ENCODE results near the gene LMBRD1. TPM values are rescaled to one million over a fixed set of nuclear protein-coding genes. Genes with fewer than 3 reads are reported as not detected.
"Not testable (repeated sequence)": the region's sequence is repeated elsewhere in the genome, so short reads cannot be mapped to it uniquely, and the experiment has no call there.

LMBRD1 gene
- total and polyA plus RNA-seq, 2 donors from 2014 or later = 91.3 to 102 TPM

DNA sequence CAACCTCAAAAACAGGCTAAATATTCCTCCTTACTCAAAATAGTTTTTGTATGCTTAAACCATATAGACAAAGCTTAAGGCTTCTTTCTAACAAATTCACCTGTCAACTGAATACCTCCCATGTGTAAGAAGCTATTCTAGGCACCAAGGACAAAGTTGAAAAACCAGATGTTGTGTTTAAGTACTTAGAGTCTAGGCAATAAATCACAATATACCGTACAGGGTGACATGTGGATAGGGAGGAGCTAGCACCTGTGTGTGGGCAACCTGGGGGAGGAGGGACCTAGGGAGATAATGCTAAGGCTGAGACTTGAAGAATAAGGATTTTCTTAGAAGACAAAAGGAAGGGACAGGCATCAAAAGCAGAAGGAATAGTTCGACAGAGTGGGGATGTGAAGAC is 123.5 kb downstream of the LMBRD1 start:
- TF ChIP-seq, protein P1, sequence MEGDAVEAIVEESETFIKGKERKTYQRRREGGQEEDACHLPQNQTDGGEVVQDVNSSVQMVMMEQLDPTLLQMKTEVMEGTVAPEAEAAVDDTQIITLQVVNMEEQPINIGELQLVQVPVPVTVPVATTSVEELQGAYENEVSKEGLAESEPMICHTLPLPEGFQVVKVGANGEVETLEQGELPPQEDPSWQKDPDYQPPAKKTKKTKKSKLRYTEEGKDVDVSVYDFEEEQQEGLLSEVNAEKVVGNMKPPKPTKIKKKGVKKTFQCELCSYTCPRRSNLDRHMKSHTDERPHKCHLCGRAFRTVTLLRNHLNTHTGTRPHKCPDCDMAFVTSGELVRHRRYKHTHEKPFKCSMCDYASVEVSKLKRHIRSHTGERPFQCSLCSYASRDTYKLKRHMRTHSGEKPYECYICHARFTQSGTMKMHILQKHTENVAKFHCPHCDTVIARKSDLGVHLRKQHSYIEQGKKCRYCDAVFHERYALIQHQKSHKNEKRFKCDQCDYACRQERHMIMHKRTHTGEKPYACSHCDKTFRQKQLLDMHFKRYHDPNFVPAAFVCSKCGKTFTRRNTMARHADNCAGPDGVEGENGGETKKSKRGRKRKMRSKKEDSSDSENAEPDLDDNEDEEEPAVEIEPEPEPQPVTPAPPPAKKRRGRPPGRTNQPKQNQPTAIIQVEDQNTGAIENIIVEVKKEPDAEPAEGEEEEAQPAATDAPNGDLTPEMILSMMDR (IDR thresholded peaks at IDR 0.05; ENCODE audit: borderline replicate concordance, extremely low read depth, insufficient read depth) = no peak
- Histone ChIP-seq H3K27me3 (ENCODE audit: control insufficient read depth, insufficient read depth, low read length) (no peaks in the 10 kb centered on the region), H3K9ac (ENCODE audit: low read length in 3 of 3) (no peak overlapping the region), H3K27ac (ENCODE audit: low read depth in 2 of 2, low read length in 2 of 2) (no peak overlapping the region), H3K4me1 (ENCODE audit: control insufficient read depth in 2 of 3, insufficient read depth in 2 of 3, low read depth in 1 of 3, low read length in 3 of 3) (no peaks in the 10 kb centered on the region), H3K9me3 (ENCODE audit: control insufficient read depth in 2 of 3, insufficient read depth in 1 of 3, low read length in 3 of 3) (no peaks in the 10 kb centered on the region), H3K36me3 (ENCODE audit: control insufficient read depth in 2 of 3, insufficient read depth in 3 of 3, low read length in 3 of 3) (peaks cover 2 to 18% (median 3%) of the 10 kb centered on the region in 3 donors), H3K4me3 (ENCODE audit: low read length in 3 of 3) (no peak overlapping the region)
- DNase-seq (peak in 2 of 5 donors; percentile 15 to 18), FAIRE-seq (no peak)
- intact Hi-C loops (cut with DNase I) = no loop called here

DNA sequence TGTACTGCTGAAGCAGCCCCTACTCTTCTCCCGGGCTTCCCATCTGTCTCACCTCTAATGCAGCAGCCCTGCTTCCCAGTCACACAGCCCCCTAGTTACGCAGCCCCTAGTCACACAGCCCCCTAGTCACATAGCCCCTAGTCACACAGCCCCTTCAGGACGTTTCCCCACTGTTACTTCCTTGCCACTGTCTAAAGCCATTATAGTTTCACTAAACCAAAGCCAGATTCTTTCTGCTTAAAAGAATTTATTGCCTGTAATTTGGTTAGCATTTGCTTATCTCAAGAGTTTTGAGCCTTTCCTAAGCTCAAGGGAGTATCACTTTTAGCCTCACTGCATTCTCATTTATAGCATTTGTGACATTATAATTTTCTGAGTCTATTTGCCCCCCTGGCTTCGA is 127.9 kb downstream of the LMBRD1 start:
- DNase-seq (no peak), FAIRE-seq (no peak)
- no peaks in the 10 kb centered on the region for H3K9me3 ChIP-seq (ENCODE audit: control insufficient read depth in 2 of 3, insufficient read depth in 1 of 3, low read length in 3 of 3)
- H3K36me3 ChIP-seq (ENCODE audit: control insufficient read depth in 2 of 3, insufficient read depth in 3 of 3, low read length in 3 of 3) = peaks cover 0 to 12% (median 3%) of the 10 kb centered on the region in 3 donors
- H3K27me3 ChIP-seq (ENCODE audit: control insufficient read depth, insufficient read depth, low read length) = no peaks in the 10 kb centered on the region
- no peak overlapping the region for H3K9ac ChIP-seq (ENCODE audit: low read length in 3 of 3)
- H3K4me3 ChIP-seq (ENCODE audit: low read length in 3 of 3) = no peak overlapping the region
- intact Hi-C loops (cut with DNase I) = no loop called here
- TF ChIP-seq, protein P1 (IDR thresholded peaks at IDR 0.05; ENCODE audit: borderline replicate concordance, extremely low read depth, insufficient read depth) = no peak
- no peaks in the 10 kb centered on the region for H3K4me1 ChIP-seq (ENCODE audit: control insufficient read depth in 2 of 3, insufficient read depth in 2 of 3, low read depth in 1 of 3, low read length in 3 of 3)
- no peak overlapping the region for H3K27ac ChIP-seq (ENCODE audit: low read depth in 2 of 2, low read length in 2 of 2)

DNA sequence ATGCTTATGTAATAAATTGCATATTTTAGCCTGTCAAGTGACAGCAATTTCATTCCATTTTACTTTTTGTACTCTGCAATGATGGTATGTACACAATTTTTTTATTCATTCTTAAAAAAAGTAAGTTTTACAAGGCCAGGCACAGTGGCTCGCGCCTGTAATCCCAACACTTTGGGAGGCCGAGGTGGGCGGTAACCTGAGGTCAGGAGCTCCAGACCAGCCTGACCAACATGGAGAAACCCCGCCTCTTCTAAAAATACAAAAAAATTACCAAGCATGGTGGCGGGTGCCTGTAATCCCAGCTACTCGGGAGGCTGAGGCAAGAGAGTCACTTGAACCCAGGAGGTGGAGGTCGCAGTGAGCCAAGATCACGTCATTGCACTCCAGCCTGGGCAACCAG is 130.0 kb downstream of the LMBRD1 start:
- H3K27me3 ChIP-seq (ENCODE audit: control insufficient read depth, insufficient read depth, low read length); H3K9me3 ChIP-seq (ENCODE audit: control insufficient read depth in 2 of 3, insufficient read depth in 1 of 3, low read length in 3 of 3); H3K9ac ChIP-seq (ENCODE audit: low read length in 3 of 3); H3K4me1 ChIP-seq (ENCODE audit: control insufficient read depth in 2 of 3, insufficient read depth in 2 of 3, low read depth in 1 of 3, low read length in 3 of 3); intact Hi-C loops (cut with DNase I); DNase-seq; H3K27ac ChIP-seq (ENCODE audit: low read depth in 2 of 2, low read length in 2 of 2); FAIRE-seq; H3K36me3 ChIP-seq (ENCODE audit: control insufficient read depth in 2 of 3, insufficient read depth in 3 of 3, low read length in 3 of 3); H3K4me3 ChIP-seq (ENCODE audit: low read length in 3 of 3): not testable (repeated sequence)

DNA sequence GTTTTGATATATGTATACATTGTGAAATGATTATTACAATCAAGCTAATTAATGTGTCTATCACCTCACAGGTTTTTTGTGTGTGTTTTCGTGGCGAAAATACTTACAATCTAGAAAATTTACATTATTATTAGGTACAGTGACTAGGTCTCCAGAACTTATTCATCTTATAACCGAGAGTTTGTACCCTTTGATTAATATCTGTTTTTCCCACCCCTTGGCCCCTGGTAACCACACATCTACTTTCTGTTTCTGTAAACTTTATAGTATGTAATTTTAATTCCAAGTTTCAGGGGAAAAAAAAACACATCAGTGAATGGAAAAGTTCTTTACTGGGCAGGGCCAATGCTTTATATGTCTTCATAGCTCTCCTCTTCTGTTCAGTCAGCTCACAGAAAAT is 131.4 kb downstream of the LMBRD1 start:
- Histone ChIP-seq H3K36me3 (ENCODE audit: control insufficient read depth in 2 of 3, insufficient read depth in 3 of 3, low read length in 3 of 3) (peaks cover 0 to 3% (median 0%) of the 10 kb centered on the region in 3 donors), H3K27ac (ENCODE audit: low read depth in 2 of 2, low read length in 2 of 2) (no peak overlapping the region), H3K4me3 (ENCODE audit: low read length in 3 of 3) (no peak overlapping the region), H3K9me3 (ENCODE audit: control insufficient read depth in 2 of 3, insufficient read depth in 1 of 3, low read length in 3 of 3) (no peaks in the 10 kb centered on the region), H3K9ac (ENCODE audit: low read length in 3 of 3) (no peak overlapping the region), H3K4me1 (ENCODE audit: control insufficient read depth in 2 of 3, insufficient read depth in 2 of 3, low read depth in 1 of 3, low read length in 3 of 3) (no peaks in the 10 kb centered on the region), H3K27me3 (ENCODE audit: control insufficient read depth, insufficient read depth, low read length) (no peaks in the 10 kb centered on the region)
- FAIRE-seq (no peak), DNase-seq (no peak)
- TF ChIP-seq, protein P1 (IDR thresholded peaks at IDR 0.05; ENCODE audit: borderline replicate concordance, extremely low read depth, insufficient read depth) = no peak
- intact Hi-C loops (cut with DNase I) = no loop called here
